ENCODE measurements around the gene PARD3. TPM values are rescaled to one million over a fixed set of nuclear protein-coding genes. Genes with fewer than 3 reads are reported as not detected.

Gene PARD3
- polyA plus RNA-seq, 2 of the 4 experiments (the other 2 are of a cell fraction): 110 to 200 TPM

DNA sequence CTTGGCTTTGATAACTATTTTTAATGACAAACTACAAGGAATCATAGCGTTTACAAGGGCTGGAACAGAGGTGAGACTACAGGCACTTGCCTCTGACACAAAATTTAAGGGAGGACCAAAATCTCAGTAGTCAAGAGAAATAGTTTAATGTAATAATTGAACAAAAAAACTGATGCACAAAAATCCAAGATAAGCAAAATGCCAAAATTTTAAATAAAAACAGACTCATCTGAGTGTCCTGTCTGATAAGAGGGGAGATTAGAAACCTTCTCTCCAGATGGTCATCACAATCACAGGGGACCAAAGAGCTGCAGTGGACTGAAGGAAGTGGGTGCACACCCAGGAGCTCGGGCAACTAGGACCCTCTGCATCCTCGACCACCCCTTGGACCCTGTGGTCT is 70.5 kb downstream of the PARD3 start:
- H3K4me1 ChIP-seq: peaks cover 30% of the 10 kb centered on the region
- CTCF ChIA-PET: interaction anchor here (0.6 to 1.0 kb wide), 3 partner anchors 12 to 71 kb away, joined by 3 to 6 read pairs (median 4); no protein-coding TSS in a partner anchor
- no peak overlapping the region for H3K4me3 ChIP-seq
- no peak overlapping the region for H3K27ac ChIP-seq
- no peak for ATAC-seq
- no peak for DNase-seq (ENCODE audit: low read depth in 1 of 2, low spot score in 1 of 2)
- POLR2A ChIA-PET: no interaction called here
- WGBS (ENCODE audit: missing lambda C conversion rate): 91% methylated on average over 3 of the region's 3 CpGs
- FAIRE-seq: no peak
- no peak overlapping the region for H3K4me2 ChIP-seq
- TF ChIP-seq RFX5 (IDR thresholded peaks at IDR 0.05): no peak
- no peak for TF ChIP-seq CBX2 (IDR thresholded peaks at IDR 0.05; ENCODE audit: borderline replicate concordance, low read depth)
- no peak for TF ChIP-seq TFCP2L1 (CRISPR knock-in tag; IDR thresholded peaks at IDR 0.05)
- no peaks in the 10 kb centered on the region for H3K9me3 ChIP-seq

DNA sequence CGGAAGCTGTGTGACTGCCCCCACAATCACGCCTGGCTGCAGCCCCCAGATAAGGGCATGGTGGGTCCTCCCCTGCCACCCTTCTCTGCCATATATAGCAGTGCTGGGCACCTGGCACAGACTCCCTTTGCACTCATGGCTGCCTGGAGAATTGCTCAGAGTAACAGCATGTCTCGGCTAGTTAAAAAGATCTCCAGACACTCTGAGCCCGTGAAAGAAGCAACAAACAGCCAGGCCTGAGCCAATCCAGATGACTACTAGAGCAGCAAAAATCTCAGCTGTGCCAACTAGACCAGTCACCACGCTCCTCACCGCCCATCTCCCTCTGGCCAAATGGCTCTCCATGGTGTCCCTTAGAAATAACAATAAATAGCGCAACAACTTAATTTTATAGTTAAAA is 71.3 kb downstream of the PARD3 start:
- no peak overlapping the region for H3K4me3 ChIP-seq
- no peak overlapping the region for H3K27ac ChIP-seq
- TF ChIP-seq RNF2 (IDR thresholded peaks at IDR 0.05; ENCODE audit: borderline replicate concordance, low read depth) (no peak), CBX2 (IDR thresholded peaks at IDR 0.05; ENCODE audit: borderline replicate concordance, low read depth) (no peak), KDM5A (IDR thresholded peaks at IDR 0.05) (no peak), ZNF302 (CRISPR knock-in tag; IDR thresholded peaks at IDR 0.05) (no peak), JUN (IDR thresholded peaks at IDR 0.05) (no peak), RFX5 (IDR thresholded peaks at IDR 0.05) (no peak), HOXA7 (CRISPR knock-in tag; IDR thresholded peaks at IDR 0.05) (no peak), RAD21 (conservative IDR thresholded peaks at IDR 0.05 in 1 of 2, IDR thresholded peaks at IDR 0.05 in 1 of 2) (no peak), CBX8 (IDR thresholded peaks at IDR 0.05) (no peak), FOSL2 (IDR thresholded peaks at IDR 0.05) (no peak), FOSL2 (CRISPR knock-in tag; IDR thresholded peaks at IDR 0.05) (no peak), NFE2L2 (conservative IDR thresholded peaks at IDR 0.05; ENCODE audit: low read length) (no peak), MYC (IDR thresholded peaks at IDR 0.05; ENCODE audit: borderline replicate concordance, low read length) (no peak), ZSCAN20 (CRISPR knock-in tag; IDR thresholded peaks at IDR 0.05) (no peak), NPAS2 (CRISPR knock-in tag; IDR thresholded peaks at IDR 0.05; ENCODE audit: borderline replicate concordance) (no peak), BHLHE40 (IDR thresholded peaks at IDR 0.05; ENCODE audit: low read depth, low read length) (no peak), ZFP36 (IDR thresholded peaks at IDR 0.05; ENCODE audit: borderline replicate concordance, partially characterized antibody) (no peak)
- TF ChIP-seq, protein P1, sequence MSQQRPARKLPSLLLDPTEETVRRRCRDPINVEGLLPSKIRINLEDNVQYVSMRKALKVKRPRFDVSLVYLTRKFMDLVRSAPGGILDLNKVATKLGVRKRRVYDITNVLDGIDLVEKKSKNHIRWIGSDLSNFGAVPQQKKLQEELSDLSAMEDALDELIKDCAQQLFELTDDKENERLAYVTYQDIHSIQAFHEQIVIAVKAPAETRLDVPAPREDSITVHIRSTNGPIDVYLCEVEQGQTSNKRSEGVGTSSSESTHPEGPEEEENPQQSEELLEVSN (IDR thresholded peaks at IDR 0.05; ENCODE audit: borderline replicate concordance, low read depth): no peak
- TF ChIP-seq, protein P2, sequence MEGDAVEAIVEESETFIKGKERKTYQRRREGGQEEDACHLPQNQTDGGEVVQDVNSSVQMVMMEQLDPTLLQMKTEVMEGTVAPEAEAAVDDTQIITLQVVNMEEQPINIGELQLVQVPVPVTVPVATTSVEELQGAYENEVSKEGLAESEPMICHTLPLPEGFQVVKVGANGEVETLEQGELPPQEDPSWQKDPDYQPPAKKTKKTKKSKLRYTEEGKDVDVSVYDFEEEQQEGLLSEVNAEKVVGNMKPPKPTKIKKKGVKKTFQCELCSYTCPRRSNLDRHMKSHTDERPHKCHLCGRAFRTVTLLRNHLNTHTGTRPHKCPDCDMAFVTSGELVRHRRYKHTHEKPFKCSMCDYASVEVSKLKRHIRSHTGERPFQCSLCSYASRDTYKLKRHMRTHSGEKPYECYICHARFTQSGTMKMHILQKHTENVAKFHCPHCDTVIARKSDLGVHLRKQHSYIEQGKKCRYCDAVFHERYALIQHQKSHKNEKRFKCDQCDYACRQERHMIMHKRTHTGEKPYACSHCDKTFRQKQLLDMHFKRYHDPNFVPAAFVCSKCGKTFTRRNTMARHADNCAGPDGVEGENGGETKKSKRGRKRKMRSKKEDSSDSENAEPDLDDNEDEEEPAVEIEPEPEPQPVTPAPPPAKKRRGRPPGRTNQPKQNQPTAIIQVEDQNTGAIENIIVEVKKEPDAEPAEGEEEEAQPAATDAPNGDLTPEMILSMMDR (IDR thresholded peaks at IDR 0.05): no peak
- TF ChIP-seq, protein P3, sequence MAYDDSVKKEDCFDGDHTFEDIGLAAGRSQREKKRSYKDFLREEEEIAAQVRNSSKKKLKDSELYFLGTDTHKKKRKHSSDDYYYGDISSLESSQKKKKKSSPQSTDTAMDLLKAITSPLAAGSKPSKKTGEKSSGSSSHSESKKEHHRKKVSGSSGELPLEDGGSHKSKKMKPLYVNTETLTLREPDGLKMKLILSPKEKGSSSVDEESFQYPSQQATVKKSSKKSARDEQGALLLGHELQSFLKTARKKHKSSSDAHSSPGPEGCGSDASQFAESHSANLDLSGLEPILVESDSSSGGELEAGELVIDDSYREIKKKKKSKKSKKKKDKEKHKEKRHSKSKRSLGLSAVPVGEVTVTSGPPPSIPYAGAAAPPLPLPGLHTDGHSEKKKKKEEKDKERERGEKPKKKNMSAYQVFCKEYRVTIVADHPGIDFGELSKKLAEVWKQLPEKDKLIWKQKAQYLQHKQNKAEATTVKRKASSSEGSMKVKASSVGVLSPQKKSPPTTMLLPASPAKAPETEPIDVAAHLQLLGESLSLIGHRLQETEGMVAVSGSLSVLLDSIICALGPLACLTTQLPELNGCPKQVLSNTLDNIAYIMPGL (CRISPR knock-in tag; IDR thresholded peaks at IDR 0.05; ENCODE audit: borderline replicate concordance): no peak
- TF ChIP-seq, protein P4, sequence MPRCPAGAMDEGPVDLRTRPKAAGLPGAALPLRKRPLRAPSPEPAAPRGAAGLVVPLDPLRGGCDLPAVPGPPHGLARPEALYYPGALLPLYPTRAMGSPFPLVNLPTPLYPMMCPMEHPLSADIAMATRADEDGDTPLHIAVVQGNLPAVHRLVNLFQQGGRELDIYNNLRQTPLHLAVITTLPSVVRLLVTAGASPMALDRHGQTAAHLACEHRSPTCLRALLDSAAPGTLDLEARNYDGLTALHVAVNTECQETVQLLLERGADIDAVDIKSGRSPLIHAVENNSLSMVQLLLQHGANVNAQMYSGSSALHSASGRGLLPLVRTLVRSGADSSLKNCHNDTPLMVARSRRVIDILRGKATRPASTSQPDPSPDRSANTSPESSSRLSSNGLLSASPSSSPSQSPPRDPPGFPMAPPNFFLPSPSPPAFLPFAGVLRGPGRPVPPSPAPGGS (IDR thresholded peaks at IDR 0.05): no peak
- DNase-seq (ENCODE audit: low read depth in 1 of 2, low spot score in 1 of 2): no peak
- ChIA-PET CTCF (no interaction called here), POLR2A (no interaction called here)
- no peaks in the 10 kb centered on the region for H3K9me3 ChIP-seq
- H3K4me1 ChIP-seq: peaks cover 38% of the 10 kb centered on the region
- 85% methylated on average over 7 of the region's 7 CpGs for WGBS (ENCODE audit: missing lambda C conversion rate)
- no peak for FAIRE-seq
- peak in 1 of 2 experiments; percentile 25; a peak in 1 of 6 replicates for ATAC-seq
- H3K4me2 ChIP-seq: no peak overlapping the region

Measured in A549 (cell line).